Tibial nerve (tissue), 4 donors: ENCODE data around the gene CPNE6.

Experiments used
- EP300 ChIP-seq, 2 donors: sonication (generic); formaldehyde crosslinking; IDR thresholded peaks; one replicate each; pipeline ENCODE4 v1.6.1; 2017; ENCODE audit warnings: antibody characterized with exemption in 2 of 2, mild to moderate bottlenecking in 1 of 2
- POLR2A ChIP-seq, 2 donors: fragments of 450-650 bp; IDR thresholded peaks; one replicate each; pipeline ENCODE4 v1.6.1; 2017; ENCODE audit warnings: antibody characterized with exemption in 2 of 2, mild to moderate bottlenecking in 2 of 2, moderate library complexity in 2 of 2
- TF ChIP-seq, protein P1 (sequence below), 5 experiments: fragments of 200-600 bp in 3 of 5; fragments of 450-650 bp in 2 of 5; sonication (generic) in 3 of 5; IDR thresholded peaks; one replicate each; pipeline ENCODE4 v1.5.1; 2016 to 2019; ENCODE audit warnings: antibody characterized with exemption in 5 of 5, mild to moderate bottlenecking in 3 of 5, moderate library complexity in 2 of 5

DNA sequence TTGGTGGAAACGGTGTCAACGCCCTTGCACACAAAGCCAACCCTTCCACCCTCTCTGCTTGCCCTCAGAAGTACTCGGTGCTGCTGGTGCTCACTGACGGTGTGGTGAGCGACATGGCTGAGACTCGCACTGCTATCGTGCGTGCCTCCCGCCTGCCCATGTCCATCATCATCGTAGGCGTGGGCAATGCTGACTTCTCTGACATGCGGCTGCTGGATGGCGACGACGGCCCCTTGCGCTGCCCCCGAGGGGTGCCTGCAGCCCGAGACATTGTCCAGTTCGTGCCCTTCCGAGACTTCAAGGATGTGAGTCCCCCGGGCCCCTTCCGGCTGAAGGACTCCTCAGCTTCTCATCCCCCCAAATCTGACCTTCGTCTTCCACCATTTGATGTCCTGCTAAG is 5.7 kb downstream of the CPNE6 start:
- TF ChIP-seq, protein P1, sequence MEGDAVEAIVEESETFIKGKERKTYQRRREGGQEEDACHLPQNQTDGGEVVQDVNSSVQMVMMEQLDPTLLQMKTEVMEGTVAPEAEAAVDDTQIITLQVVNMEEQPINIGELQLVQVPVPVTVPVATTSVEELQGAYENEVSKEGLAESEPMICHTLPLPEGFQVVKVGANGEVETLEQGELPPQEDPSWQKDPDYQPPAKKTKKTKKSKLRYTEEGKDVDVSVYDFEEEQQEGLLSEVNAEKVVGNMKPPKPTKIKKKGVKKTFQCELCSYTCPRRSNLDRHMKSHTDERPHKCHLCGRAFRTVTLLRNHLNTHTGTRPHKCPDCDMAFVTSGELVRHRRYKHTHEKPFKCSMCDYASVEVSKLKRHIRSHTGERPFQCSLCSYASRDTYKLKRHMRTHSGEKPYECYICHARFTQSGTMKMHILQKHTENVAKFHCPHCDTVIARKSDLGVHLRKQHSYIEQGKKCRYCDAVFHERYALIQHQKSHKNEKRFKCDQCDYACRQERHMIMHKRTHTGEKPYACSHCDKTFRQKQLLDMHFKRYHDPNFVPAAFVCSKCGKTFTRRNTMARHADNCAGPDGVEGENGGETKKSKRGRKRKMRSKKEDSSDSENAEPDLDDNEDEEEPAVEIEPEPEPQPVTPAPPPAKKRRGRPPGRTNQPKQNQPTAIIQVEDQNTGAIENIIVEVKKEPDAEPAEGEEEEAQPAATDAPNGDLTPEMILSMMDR (IDR thresholded peaks at IDR 0.05): no peak
- TF ChIP-seq POLR2A (IDR thresholded peaks at IDR 0.05) (no peak), EP300 (IDR thresholded peaks at IDR 0.05) (no peak)
